ENCODE measurements around the gene RFX3. TPM values are rescaled to one million over a fixed set of nuclear protein-coding genes. Genes with fewer than 3 reads are reported as not detected.

The RFX3 gene
- total RNA-seq, 1 donor from 2014 or later: 1.6 TPM

DNA sequence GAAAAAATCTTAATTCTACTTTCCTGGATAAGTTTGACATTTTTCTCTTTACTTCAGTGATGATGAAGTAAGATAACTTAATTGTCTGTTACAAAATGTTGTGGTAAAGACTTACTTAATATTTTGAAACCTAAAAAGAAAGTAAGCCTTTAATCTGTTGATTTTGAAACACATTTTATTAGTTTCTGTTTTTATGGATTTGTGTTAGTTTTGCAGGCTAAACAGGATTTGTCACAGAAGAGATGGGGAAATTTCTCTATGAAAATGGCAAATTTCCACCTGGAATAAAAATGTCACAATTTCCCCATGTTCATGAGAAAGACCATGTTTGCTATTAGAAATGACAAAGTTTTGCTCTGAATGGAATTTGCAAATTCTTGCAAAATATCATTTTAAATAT lies 237.1 kb downstream of the RFX3 start:
- TF ChIP-seq, protein P1, sequence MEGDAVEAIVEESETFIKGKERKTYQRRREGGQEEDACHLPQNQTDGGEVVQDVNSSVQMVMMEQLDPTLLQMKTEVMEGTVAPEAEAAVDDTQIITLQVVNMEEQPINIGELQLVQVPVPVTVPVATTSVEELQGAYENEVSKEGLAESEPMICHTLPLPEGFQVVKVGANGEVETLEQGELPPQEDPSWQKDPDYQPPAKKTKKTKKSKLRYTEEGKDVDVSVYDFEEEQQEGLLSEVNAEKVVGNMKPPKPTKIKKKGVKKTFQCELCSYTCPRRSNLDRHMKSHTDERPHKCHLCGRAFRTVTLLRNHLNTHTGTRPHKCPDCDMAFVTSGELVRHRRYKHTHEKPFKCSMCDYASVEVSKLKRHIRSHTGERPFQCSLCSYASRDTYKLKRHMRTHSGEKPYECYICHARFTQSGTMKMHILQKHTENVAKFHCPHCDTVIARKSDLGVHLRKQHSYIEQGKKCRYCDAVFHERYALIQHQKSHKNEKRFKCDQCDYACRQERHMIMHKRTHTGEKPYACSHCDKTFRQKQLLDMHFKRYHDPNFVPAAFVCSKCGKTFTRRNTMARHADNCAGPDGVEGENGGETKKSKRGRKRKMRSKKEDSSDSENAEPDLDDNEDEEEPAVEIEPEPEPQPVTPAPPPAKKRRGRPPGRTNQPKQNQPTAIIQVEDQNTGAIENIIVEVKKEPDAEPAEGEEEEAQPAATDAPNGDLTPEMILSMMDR (IDR thresholded peaks at IDR 0.05; ENCODE audit: insufficient read depth, low read length, severe bottlenecking): no peak
- Histone ChIP-seq H3K4me3 (ENCODE audit: low read depth, low read length) (no peak overlapping the region), H3K27me3 (ENCODE audit: control insufficient read depth, insufficient read depth, low read length) (no peaks in the 10 kb centered on the region), H3K36me3 (ENCODE audit: control insufficient read depth, insufficient read depth, low read length) (no peaks in the 10 kb centered on the region)
- FAIRE-seq (no peak), DNase-seq (ENCODE audit: low read depth) (no peak)

DNA sequence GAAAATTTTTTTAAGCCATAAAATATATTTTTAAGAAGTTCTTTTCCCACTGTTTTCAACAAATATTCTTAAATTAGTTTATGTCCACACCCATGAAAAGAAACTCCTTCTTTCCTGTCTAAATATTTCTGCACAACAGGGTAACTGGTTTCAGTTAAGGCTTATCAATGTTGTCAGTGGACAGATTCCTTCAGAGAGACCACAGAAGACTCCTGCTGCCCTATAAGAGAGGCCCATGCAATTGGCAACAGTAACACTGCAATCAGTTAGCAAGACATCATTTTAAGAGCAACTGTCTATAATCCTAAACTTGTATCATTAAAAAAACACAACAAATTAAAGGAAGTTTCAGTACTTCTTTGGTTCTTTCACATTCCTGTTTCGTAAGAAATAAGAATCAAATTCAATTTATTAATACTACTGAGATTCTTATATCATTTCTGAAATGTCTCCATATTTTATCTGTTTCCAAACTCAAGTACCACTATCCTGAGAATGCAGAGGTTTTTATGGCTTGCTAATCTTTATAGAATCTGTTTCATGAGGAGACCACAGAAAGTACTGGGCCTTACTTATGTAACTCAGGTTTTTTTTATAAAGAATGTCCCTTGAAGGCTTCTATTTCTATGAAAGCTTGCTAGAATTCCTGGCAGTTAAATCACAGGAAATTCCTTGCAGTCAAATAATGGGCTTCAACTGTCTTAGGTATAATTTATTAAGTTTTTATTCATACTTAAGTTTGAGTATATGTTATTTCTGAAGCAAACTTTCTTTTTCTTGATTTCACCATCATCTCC lies 240.2 kb downstream of the RFX3 start:
- Histone ChIP-seq H3K36me3 (ENCODE audit: control insufficient read depth, insufficient read depth, low read length) (no peaks in the 10 kb centered on the region), H3K4me3 (ENCODE audit: low read depth, low read length) (no peak overlapping the region), H3K27me3 (ENCODE audit: control insufficient read depth, insufficient read depth, low read length) (no peaks in the 10 kb centered on the region)
- FAIRE-seq: no peak
- TF ChIP-seq, protein P1 (IDR thresholded peaks at IDR 0.05; ENCODE audit: insufficient read depth, low read length, severe bottlenecking): no peak
- no peak for DNase-seq (ENCODE audit: low read depth)

DNA sequence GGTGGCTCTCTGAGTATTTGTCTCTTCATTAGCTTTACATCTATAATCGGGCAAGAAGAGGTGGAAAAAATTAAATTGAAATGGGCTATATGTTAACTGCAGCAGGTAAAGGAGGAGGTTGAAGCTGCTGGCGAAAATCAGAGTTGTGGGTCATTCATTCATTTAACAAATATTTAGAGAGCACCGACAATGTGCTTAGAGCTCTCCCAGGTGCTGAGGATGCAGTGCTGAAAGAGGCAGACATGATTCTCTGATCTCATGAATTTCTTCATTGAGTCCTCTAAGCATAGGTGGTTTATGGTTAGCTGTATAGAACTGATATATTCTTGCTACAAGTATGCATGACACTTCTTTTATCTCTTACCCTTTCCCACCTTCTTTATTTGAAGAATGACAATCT lies 243.4 kb downstream of the RFX3 start:
- no peak for DNase-seq (ENCODE audit: low read depth)
- Histone ChIP-seq H3K4me3 (ENCODE audit: low read depth, low read length) (no peak overlapping the region), H3K36me3 (ENCODE audit: control insufficient read depth, insufficient read depth, low read length) (no peaks in the 10 kb centered on the region), H3K27me3 (ENCODE audit: control insufficient read depth, insufficient read depth, low read length) (no peaks in the 10 kb centered on the region)
- FAIRE-seq: no peak
- TF ChIP-seq, protein P1 (IDR thresholded peaks at IDR 0.05; ENCODE audit: insufficient read depth, low read length, severe bottlenecking): no peak

DNA sequence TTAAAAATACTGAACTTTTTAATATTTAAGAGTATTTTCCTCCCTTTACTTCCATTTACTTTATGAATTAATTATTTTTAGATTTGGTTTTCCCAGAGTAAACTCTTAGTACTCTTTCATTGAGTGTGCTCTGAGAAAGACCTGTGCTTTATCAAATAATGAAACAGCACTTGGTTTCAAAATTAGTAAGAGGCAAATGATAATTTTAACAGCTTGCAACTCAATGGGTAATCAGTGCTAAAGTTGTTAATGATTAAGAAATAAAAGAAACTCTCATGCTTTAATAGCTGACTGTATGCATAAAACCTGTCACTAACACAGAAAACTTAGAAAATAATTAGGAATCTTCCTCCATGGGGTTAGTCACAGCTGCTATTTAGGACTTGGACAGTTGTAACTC lies 244.4 kb downstream of the RFX3 start:
- no peak for DNase-seq (ENCODE audit: low read depth)
- Histone ChIP-seq H3K27me3 (ENCODE audit: control insufficient read depth, insufficient read depth, low read length) (no peaks in the 10 kb centered on the region), H3K36me3 (ENCODE audit: control insufficient read depth, insufficient read depth, low read length) (no peaks in the 10 kb centered on the region), H3K4me3 (ENCODE audit: low read depth, low read length) (no peak overlapping the region)
- FAIRE-seq: no peak
- TF ChIP-seq, protein P1 (IDR thresholded peaks at IDR 0.05; ENCODE audit: insufficient read depth, low read length, severe bottlenecking): no peak

DNA sequence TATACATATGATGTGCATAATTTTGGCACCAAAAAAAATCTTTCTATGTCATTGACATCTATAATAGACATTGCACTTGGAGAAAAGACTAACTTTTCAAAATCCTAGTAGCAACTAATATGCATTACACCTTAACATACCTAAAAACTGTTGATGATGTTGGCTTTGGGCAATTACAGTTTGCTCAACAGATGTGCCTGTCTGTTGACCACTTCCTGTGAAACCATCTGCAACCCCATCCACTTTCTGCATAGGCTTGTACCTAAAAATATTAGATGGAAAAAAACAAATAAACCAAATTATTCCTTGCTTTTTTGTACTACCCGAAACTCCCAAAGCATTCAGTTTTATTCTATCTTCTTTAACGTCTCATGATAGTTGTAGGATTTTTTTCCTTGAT lies 248.6 kb downstream of the RFX3 start:
- no peaks in the 10 kb centered on the region for H3K27me3 ChIP-seq (ENCODE audit: control insufficient read depth, insufficient read depth, low read length)
- no peak for FAIRE-seq

More for the DNA sequence above, 248.6 kb downstream of the RFX3 start:
- no peak for DNase-seq (ENCODE audit: low read depth)
- TF ChIP-seq, protein P1 (IDR thresholded peaks at IDR 0.05; ENCODE audit: insufficient read depth, low read length, severe bottlenecking): no peak
- no peak overlapping the region for H3K4me3 ChIP-seq (ENCODE audit: low read depth, low read length)
- no peaks in the 10 kb centered on the region for H3K36me3 ChIP-seq (ENCODE audit: control insufficient read depth, insufficient read depth, low read length)

Measured in bronchial epithelial cell (primary cell).